GM18520 (cell line): ENCODE measurements around the gene CPNE6.

ENCODE experiments used
- ATAC-seq: cut with Tn5 transposase; IDR thresholded peaks from one replicate; pipeline ENCODE4 v1.9.1; 2021; ENCODE audit not compliant: unreplicated experiment

The CPNE6 gene

GRCh38 chr14:24054324-24054641 lies 17.1 kb upstream of the CPNE6 start:
- ATAC-seq, result no peak

GRCh38 chr14:24054646-24055045 lies 16.7 kb upstream of the CPNE6 start:
- ATAC-seq, result no peak

GRCh38 chr14:24055971-24056799 lies 15.2 kb upstream of the CPNE6 start:
- no peak for ATAC-seq

GRCh38 chr14:24056800-24057184 lies 14.6 kb upstream of the CPNE6 start:
- ATAC-seq, result no peak

- ATAC-seq, result no peak
These were observed 14.1 kb upstream of the CPNE6 start for GRCh38 chr14:24057271-24057670.

- ATAC-seq, result no peak
These were observed 13.5 kb upstream of the CPNE6 start for GRCh38 chr14:24057867-24058259.

GRCh38 chr14:24058260-24058950 lies 13.0 kb upstream of the CPNE6 start:
- no peak for ATAC-seq

GRCh38 chr14:24058951-24059475 lies 12.3 kb upstream of the CPNE6 start:
- ATAC-seq, result no peak

- ATAC-seq, result no peak
These were observed 11.4 kb upstream of the CPNE6 start for GRCh38 chr14:24059841-24060388.

GRCh38 chr14:24060443-24060842 lies 10.9 kb upstream of the CPNE6 start:
- ATAC-seq, result no peak

GRCh38 chr14:24060984-24061913 lies 10.1 kb upstream of the CPNE6 start:
- no peak for ATAC-seq

- ATAC-seq, result no peak
These were observed 9.0 kb upstream of the CPNE6 start for GRCh38 chr14:24062216-24062980.

- ATAC-seq, result no peak
These were observed 8.0 kb upstream of the CPNE6 start for GRCh38 chr14:24063263-24063836.

GRCh38 chr14:24064091-24064795 lies 7.1 kb upstream of the CPNE6 start:
- ATAC-seq, result no peak

GRCh38 chr14:24064856-24065255 lies 6.5 kb upstream of the CPNE6 start:
- ATAC-seq, result no peak

- ATAC-seq, result no peak
These were observed 6.0 kb upstream of the CPNE6 start for GRCh38 chr14:24065408-24065807.

- no peak for ATAC-seq
These were observed 4.7 kb upstream of the CPNE6 start for GRCh38 chr14:24066496-24067132.

GRCh38 chr14:24067133-24068082 lies 4.0 kb upstream of the CPNE6 start:
- no peak for ATAC-seq
